H1 (cell line): ENCODE results near the gene EFHB. TPM values are rescaled to one million over a fixed set of nuclear protein-coding genes. Genes with fewer than 3 reads are reported as not detected.

ENCODE experiments used
- CTCF ChIA-PET: fragments of 300-600 bp; sonication (Branson Sonifier 250); formaldehyde crosslinking; loops from one replicate; lab custom pipeline; 2021; ENCODE audit not compliant: partially characterized antibody; lab: Charles Lee
- POLR2A ChIA-PET: fragments of 300-600 bp; sonication (Branson Sonifier 250); formaldehyde crosslinking; loops from one replicate; lab custom pipeline; 2021; ENCODE audit warnings: inconsistent platforms; ENCODE audit not compliant: partially characterized antibody; lab: Charles Lee
- DNase-seq, 2 experiments: peaks; one replicate each; pipeline versions ENCODE4 v3.0.0 to v3.0.0-alpha.2; 2010 to 2022; ENCODE audit warnings: low spot score in 2 of 2, low read depth in 1 of 2, mixed read lengths in 1 of 2
- FAIRE-seq: peaks from 2 replicates; lab custom pipeline; 2011; peaks lifted over from hg19 to GRCh38; lab: Jason Lieb, UNC
- H2AFZ ChIP-seq: 2 replicates; pipeline ENCODE4 v1.8.1; 2012; ENCODE audit warnings: low read length, inconsistent platforms
- H2AK5ac ChIP-seq: 2 replicates; pipeline ENCODE4 v1.6.1; 2013; ENCODE audit warnings: low read depth, low read length
- H2BK120ac ChIP-seq: replicated peaks from 2 replicates; pipeline ENCODE3; 2013; ENCODE audit warnings: low read depth, low read length, inconsistent platforms
- H2BK12ac ChIP-seq: 2 replicates; pipeline ENCODE4 v1.6.1; 2013; ENCODE audit warnings: low read depth, low read length
- H2BK15ac ChIP-seq: 2 replicates; pipeline ENCODE4 v1.6.1; 2013; ENCODE audit warnings: low read length
- H2BK20ac ChIP-seq: 2 replicates; pipeline ENCODE4 v1.6.1; 2013; ENCODE audit warnings: low read length
- H2BK5ac ChIP-seq: 2 replicates; pipeline ENCODE4 v1.6.1; 2013; ENCODE audit warnings: low read depth, low read length
- H3K14ac ChIP-seq: 2 replicates; pipeline ENCODE4 v1.6.1; 2013; ENCODE audit warnings: inconsistent platforms; ENCODE audit not compliant: insufficient read length
- H3K18ac ChIP-seq: 2 replicates; pipeline ENCODE4 v1.6.1; 2013; ENCODE audit warnings: low read length; ENCODE audit errors: extremely low read depth
- H3K23ac ChIP-seq: 2 replicates; pipeline ENCODE4 v1.6.1; 2013; ENCODE audit warnings: inconsistent platforms; ENCODE audit not compliant: insufficient read length
- H3K23me2 ChIP-seq: 2 replicates; pipeline ENCODE4 v1.6.1; 2013; ENCODE audit warnings: low read depth, low read length
- H3K27ac ChIP-seq: 2 replicates; pipeline ENCODE4 v1.6.1; 2011; ENCODE audit warnings: low read depth, low read length, inconsistent platforms
- H3K27me3 ChIP-seq, 4 experiments: replicated peaks in 1 of 4; 1 replicate in 1 of 4; 2 replicates in 3 of 4; pipeline versions ENCODE4 v1.6.1 to v1.8.1; 2011 to 2013; ENCODE audit warnings: low read length in 3 of 4, mild to moderate bottlenecking in 3 of 4, inconsistent platforms in 2 of 4, mixed read lengths in 2 of 4, moderate library complexity in 1 of 4; ENCODE audit not compliant: control insufficient read depth in 3 of 4, insufficient read depth in 3 of 4; ENCODE audit errors: extremely low read depth in 1 of 4
- H3K36me3 ChIP-seq, 4 experiments: 2 replicates each; pipeline versions ENCODE4 v1.6.1 to v1.8.1; 2011 to 2013; ENCODE audit warnings: mild to moderate bottlenecking in 4 of 4, low read length in 3 of 4, moderate library complexity in 2 of 4, control low read depth in 1 of 4, inconsistent platforms in 1 of 4; ENCODE audit not compliant: insufficient read depth in 4 of 4, control insufficient read depth in 2 of 4
- H3K4ac ChIP-seq: replicated peaks from 2 replicates; pipeline ENCODE3; 2013; ENCODE audit warnings: low read length, low read depth, mixed read lengths, inconsistent platforms; ENCODE audit not compliant: insufficient read length
- H3K4me1 ChIP-seq, 4 experiments: replicated peaks in 1 of 4; 1 replicate in 1 of 4; 2 replicates in 3 of 4; pipeline versions ENCODE4 v1.6.1 to v1.8.1; 2011 to 2013; ENCODE audit warnings: low read length in 3 of 4, inconsistent platforms in 2 of 4, mixed read lengths in 1 of 4; ENCODE audit not compliant: insufficient read depth in 4 of 4, control insufficient read depth in 3 of 4
- H3K4me2 ChIP-seq, 2 experiments: 2 replicates each; pipeline versions ENCODE4 v1.6.1 to v1.8.1; 2011 to 2013; ENCODE audit warnings: low read depth in 2 of 2, low read length in 2 of 2, control low read depth in 1 of 2, inconsistent platforms in 1 of 2, mild to moderate bottlenecking in 1 of 2; ENCODE audit not compliant: insufficient read depth in 1 of 2
- H3K4me3 ChIP-seq, 4 experiments: fragments of 200-600, 300-600 bp in 1 of 4; sonication (generic), shearing (Covaris generic), sonication (Bioruptor Twin) in 1 of 4; 2 replicates each; pipeline versions ENCODE4 v1.5.1 to v1.8.1; 2011 to 2016; ENCODE audit warnings: low read length in 4 of 4, low read depth in 3 of 4, control low read depth in 2 of 4, inconsistent platforms in 2 of 4, mild to moderate bottlenecking in 2 of 4, mixed read lengths in 1 of 4, moderate library complexity in 1 of 4; ENCODE audit not compliant: insufficient read depth in 2 of 4; ENCODE audit errors: extremely low read depth in 1 of 4
- H3K56ac ChIP-seq: replicated peaks from 2 replicates; pipeline ENCODE3; 2013; ENCODE audit warnings: low read depth, mild to moderate bottlenecking, mixed read lengths, low read length, inconsistent platforms; ENCODE audit not compliant: insufficient read length
- H3K79me1 ChIP-seq: 2 replicates; pipeline ENCODE4 v1.6.1; 2013; ENCODE audit warnings: low read depth, low read length, control low read depth
- H3K79me2 ChIP-seq, 2 experiments: 2 replicates each; pipeline versions ENCODE4 v1.6.1 to v1.8.1; 2012 to 2013; ENCODE audit warnings: low read length in 2 of 2, mild to moderate bottlenecking in 2 of 2, inconsistent platforms in 1 of 2; ENCODE audit not compliant: insufficient read depth in 2 of 2, control insufficient read depth in 1 of 2
- H3K9ac ChIP-seq, 4 experiments: replicated peaks in 1 of 4; 1 replicate in 1 of 4; 2 replicates in 3 of 4; pipeline versions ENCODE4 v1.6.1 to v1.8.1; 2011 to 2013; ENCODE audit warnings: low read depth in 3 of 4, low read length in 3 of 4, control low read depth in 2 of 4, mild to moderate bottlenecking in 2 of 4, moderate library complexity in 2 of 4, inconsistent platforms in 1 of 4; ENCODE audit errors: extremely low read depth in 1 of 4
- H3K9me3 ChIP-seq, 2 experiments: 2 replicates each; pipeline versions ENCODE4 v1.6.1 to v1.8.1; 2012 to 2013; ENCODE audit warnings: mild to moderate bottlenecking in 2 of 2, moderate library complexity in 2 of 2, control low read depth in 1 of 2, inconsistent platforms in 1 of 2, low read depth in 1 of 2, low read length in 1 of 2, mixed read lengths in 1 of 2; ENCODE audit not compliant: insufficient read depth in 2 of 2
- H4K20me1 ChIP-seq, 2 experiments: replicated peaks in 1 of 2; 2 replicates each; pipeline versions ENCODE3 to v1.8.1; 2011 to 2013; ENCODE audit warnings: inconsistent platforms in 2 of 2, low read length in 2 of 2, mild to moderate bottlenecking in 1 of 2; ENCODE audit not compliant: insufficient read depth in 2 of 2, control insufficient read depth in 1 of 2
- H4K5ac ChIP-seq: 2 replicates; pipeline ENCODE4 v1.6.1; 2013; ENCODE audit warnings: low read length, low read depth, mixed read lengths, inconsistent platforms; ENCODE audit not compliant: insufficient read length
- H4K8ac ChIP-seq: 2 replicates; pipeline ENCODE4 v1.8.0; 2013; ENCODE audit warnings: mild to moderate bottlenecking, moderate library complexity, low read length, inconsistent platforms; ENCODE audit not compliant: insufficient read depth; ENCODE audit errors: extremely low read depth
- H4K91ac ChIP-seq: replicated peaks from 2 replicates; pipeline ENCODE3; 2013; ENCODE audit warnings: low read length, mixed read lengths, inconsistent platforms; ENCODE audit not compliant: insufficient read length
- EGR1 ChIP-seq: IDR thresholded peaks from 2 replicates; pipeline ENCODE4 v1.6.1; 2011; ENCODE audit warnings: low read depth, low read length, borderline replicate concordance
- PHF8 ChIP-seq: fragments of 200-600 bp; sonication (generic); conservative IDR thresholded peaks from 2 replicates; pipeline ENCODE4 v1.7.1; 2012; ENCODE audit warnings: low read depth, mild to moderate bottlenecking, inconsistent platforms, low read length, moderate library complexity
- WGBS, 2 experiments: shearing (Covaris generic) in 1 of 2; methylation state at CpG; one replicate each; pipeline versions ENCODE4 v1.1.6 to v1.1.7; 2013 to 2015; ENCODE audit warnings: low lambda C conversion rate in 2 of 2, mixed read lengths in 2 of 2, inconsistent platforms in 1 of 2, low coverage in 1 of 2, missing lambda C conversion rate in 1 of 2; ENCODE audit not compliant: insufficient replicate concordance in 2 of 2, insufficient coverage in 1 of 2, insufficient read length in 1 of 2; ENCODE audit errors: extremely low coverage in 1 of 2, missing lambda C conversion rate in 1 of 2; 5-methylcytosine and 5-hydroxymethylcytosine counted together
- polyA plus RNA-seq, 7 experiments: library from polyadenylated mRNA; depleted of rRNA in 3 of 7; stranded (reverse) in 5 of 7; unstranded in 2 of 7; fragments of >200 nt in 5 of 7; fragments of 200-250 nt in 2 of 7; gene quantifications; 1 replicate in 5 of 7; 2 replicates in 1 of 7; 4 replicates in 1 of 7; pipeline versions ENCODE4 v1.2.1 to v1.2.3, GENCODE V29; 2011 to 2013; ENCODE audit warnings: missing spikeins in 2 of 7, mixed read lengths in 2 of 7
- total RNA-seq: library from RNA; stranded (reverse); fragmentation: NEBNext Ultra II Directional; extraction: Animal tissue kit (Norgen Biotek cat#: 25700); gene quantifications from 2 replicates; pipeline ENCODE4 v1.2.1, GENCODE V29; 2021

EFHB gene
- total and polyA plus RNA-seq, 2 of the 8 experiments (the other 6 are each of a cell fraction or from before 2014, with no cell fraction given) = 0.12 to 1.3 TPM

GRCh38 chr3:19945969-19946831, 12.2 kb upstream of the EFHB start:
- peak overlapping the region; percentile 44 for H4K91ac ChIP-seq
- H2AK5ac ChIP-seq = 0 out of 2 replicates have a peak overlapping the region, but pooled peaks have one; percentile 3
- DNase-seq (peak in 1 of 2 experiments; percentile 17), FAIRE-seq (no peak)
- no peak overlapping the region for H2BK15ac ChIP-seq
- peak overlapping the region; percentile 70 to 80 for H3K4me2 ChIP-seq
- H3K27me3 ChIP-seq = no peaks in the 10 kb centered on the region
- ChIA-PET CTCF (no interaction called here), POLR2A (interaction anchor here (0.7 to 1.7 kb wide), 5 partner anchors 9 to 209 kb away, joined by 3 to 8 read pairs (median 3); no protein-coding TSS in a partner anchor)
- no peaks in the 10 kb centered on the region for H3K79me1 ChIP-seq
- no peak overlapping the region for H3K23ac ChIP-seq
- peak overlapping the region; percentile 70 to 99 (median 96) for H3K4me3 ChIP-seq
- H3K18ac ChIP-seq = peak overlapping the region; percentile 79; the same call in 1 of the 2 replicates
- peaks cover 16 to 38% of the 10 kb centered on the region in 2 experiments for H3K79me2 ChIP-seq
- H3K36me3 ChIP-seq = peaks cover 0 to 5% (median 0%) of the 10 kb centered on the region in 4 experiments; a peak in 1 of 8 replicates
- 0 out of 2 replicates have a peak overlapping the region, but pooled peaks have one; percentile 27 for H2AFZ ChIP-seq
- no peak overlapping the region for H3K56ac ChIP-seq
- no peak overlapping the region for H2BK120ac ChIP-seq
- H3K4me1 ChIP-seq = peaks cover 3 to 5% (median 5%) of the 10 kb centered on the region in 4 experiments
- H3K9me3 ChIP-seq = peaks cover 0 to 4% of the 10 kb centered on the region in 2 experiments; a peak in 1 of 4 replicates
- peak overlapping the region; percentile 78 to 90 (median 84) for H3K9ac ChIP-seq
- H4K20me1 ChIP-seq = peaks cover 0 to 2% of the 10 kb centered on the region in 2 experiments
- peak overlapping the region; percentile 84 for H2BK5ac ChIP-seq
- H3K27ac ChIP-seq = peak overlapping the region; percentile 92
- TF ChIP-seq PHF8 (peak; percentile 47; the same call in 1 of the 2 replicates), EGR1 (no peak)
- no peaks in the 10 kb centered on the region; the same call in 1 of the 2 replicates for H3K23me2 ChIP-seq
- no peak overlapping the region for H3K14ac ChIP-seq
- 0 out of 2 replicates have a peak overlapping the region, but pooled peaks have one; percentile 5 for H2BK20ac ChIP-seq
- H4K5ac ChIP-seq = peak overlapping the region; percentile 84
- H2BK12ac ChIP-seq = peak overlapping the region; percentile 88; the same call in 1 of the 2 replicates
- WGBS, 2 experiments = 53% methylated on average over 26 of the region's 26 CpGs; no CpG with 5 or more reads in 1 of the 2 experiments
- no peak overlapping the region for H3K4ac ChIP-seq
- H4K8ac ChIP-seq = peak overlapping the region; percentile 96
